K562 (cell line): Measurements from ENCODE around the gene PACC1. TPM values are rescaled to one million over a fixed set of nuclear protein-coding genes. Genes with fewer than 3 reads are reported as not detected.

Experiments
- ZNF561 ChIP-seq: fragments of 450-650 bp; formaldehyde crosslinking; conservative IDR thresholded peaks from 2 replicates; pipeline ENCODE4 v1.4.0; 2020; ENCODE audit warnings: mild to moderate bottlenecking, moderate library complexity
- polyA plus RNA-seq, 8 experiments: library from polyadenylated mRNA; depleted of rRNA in 4 of 8; stranded (reverse) in 5 of 8; unstranded in 3 of 8; fragments of >200 nt; fragmentation: Nextera tagmentation in 2 of 8; fragmentation: Illumina TruSeq in 1 of 8; extraction: Ambion mirVana in 2 of 8; extraction: Trizol in 1 of 8; gene quantifications; 2 replicates each; pipeline versions ENCODE4 v1.2.1 to v1.2.3, GENCODE V29; 2011 to 2014; ENCODE audit warnings: inconsistent platforms in 1 of 8, missing spikeins in 1 of 8
- total RNA-seq, 7 experiments: library from RNA; depleted of rRNA in 6 of 7; stranded (reverse); fragments of >200 nt in 6 of 7; fragmentation: Illumina TruSeq in 2 of 7; extraction: Trizol in 2 of 7; gene quantifications; 2 replicates each; pipeline versions ENCODE4 v1.2.1 to v1.2.3, GENCODE V29; 2011 to 2021; ENCODE audit warnings: low replicate concordance in 1 of 7
- TF ChIP-seq, protein P1 (sequence below): fragments of 450-650 bp; IDR thresholded peaks from 2 replicates; pipeline ENCODE4 v1.6.1; 2018; ENCODE audit not compliant: partially characterized antibody

PACC1 gene
- total and polyA plus RNA-seq, 9 of the 15 experiments (the other 6 are each of a cell fraction or from before 2014, with no cell fraction given): 7.1 to 19.3 (median 14.9) TPM

DNA sequence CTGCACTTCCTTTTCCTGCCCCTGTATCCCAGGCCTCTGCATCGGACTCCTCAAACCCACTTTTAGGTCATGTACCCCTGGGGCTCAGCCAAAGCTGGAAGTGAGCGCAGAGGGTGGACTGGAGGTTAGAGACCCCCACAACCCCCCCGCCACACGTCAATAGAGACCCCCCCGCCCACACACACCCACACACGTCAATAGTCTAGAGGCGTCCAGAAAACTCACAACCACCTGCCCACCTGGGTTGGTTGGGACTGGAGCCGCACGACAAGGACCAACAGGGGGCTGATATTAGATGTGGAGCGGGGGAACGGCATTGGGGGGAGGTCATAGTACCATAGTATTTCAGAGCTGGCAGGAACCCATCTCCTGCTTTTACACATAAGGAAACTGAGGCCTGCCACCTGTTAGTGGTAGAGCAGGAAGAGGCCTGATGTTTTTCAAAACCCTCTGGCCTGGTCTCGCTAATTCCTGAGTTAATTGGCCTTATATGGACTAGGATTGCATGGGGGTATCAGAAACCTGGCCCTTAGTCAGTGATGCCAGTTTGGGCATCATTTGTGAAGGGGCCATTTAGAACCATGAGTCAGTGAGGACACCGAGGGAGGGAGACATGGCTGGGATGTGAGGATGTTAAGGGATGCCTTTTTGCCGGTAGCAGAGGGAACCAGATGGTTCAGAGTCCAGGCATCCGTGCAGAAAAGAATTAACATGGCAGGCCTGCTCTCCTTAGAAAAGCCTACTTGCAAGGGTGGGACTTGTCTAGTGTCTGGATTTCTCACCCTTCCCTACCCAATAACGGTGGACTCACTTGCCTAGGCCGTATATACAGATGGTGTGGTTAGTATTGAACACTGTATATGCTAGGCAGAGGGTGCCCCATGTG is 19.1 kb upstream of the PACC1 start (continued):
- TF ChIP-seq, protein P1, sequence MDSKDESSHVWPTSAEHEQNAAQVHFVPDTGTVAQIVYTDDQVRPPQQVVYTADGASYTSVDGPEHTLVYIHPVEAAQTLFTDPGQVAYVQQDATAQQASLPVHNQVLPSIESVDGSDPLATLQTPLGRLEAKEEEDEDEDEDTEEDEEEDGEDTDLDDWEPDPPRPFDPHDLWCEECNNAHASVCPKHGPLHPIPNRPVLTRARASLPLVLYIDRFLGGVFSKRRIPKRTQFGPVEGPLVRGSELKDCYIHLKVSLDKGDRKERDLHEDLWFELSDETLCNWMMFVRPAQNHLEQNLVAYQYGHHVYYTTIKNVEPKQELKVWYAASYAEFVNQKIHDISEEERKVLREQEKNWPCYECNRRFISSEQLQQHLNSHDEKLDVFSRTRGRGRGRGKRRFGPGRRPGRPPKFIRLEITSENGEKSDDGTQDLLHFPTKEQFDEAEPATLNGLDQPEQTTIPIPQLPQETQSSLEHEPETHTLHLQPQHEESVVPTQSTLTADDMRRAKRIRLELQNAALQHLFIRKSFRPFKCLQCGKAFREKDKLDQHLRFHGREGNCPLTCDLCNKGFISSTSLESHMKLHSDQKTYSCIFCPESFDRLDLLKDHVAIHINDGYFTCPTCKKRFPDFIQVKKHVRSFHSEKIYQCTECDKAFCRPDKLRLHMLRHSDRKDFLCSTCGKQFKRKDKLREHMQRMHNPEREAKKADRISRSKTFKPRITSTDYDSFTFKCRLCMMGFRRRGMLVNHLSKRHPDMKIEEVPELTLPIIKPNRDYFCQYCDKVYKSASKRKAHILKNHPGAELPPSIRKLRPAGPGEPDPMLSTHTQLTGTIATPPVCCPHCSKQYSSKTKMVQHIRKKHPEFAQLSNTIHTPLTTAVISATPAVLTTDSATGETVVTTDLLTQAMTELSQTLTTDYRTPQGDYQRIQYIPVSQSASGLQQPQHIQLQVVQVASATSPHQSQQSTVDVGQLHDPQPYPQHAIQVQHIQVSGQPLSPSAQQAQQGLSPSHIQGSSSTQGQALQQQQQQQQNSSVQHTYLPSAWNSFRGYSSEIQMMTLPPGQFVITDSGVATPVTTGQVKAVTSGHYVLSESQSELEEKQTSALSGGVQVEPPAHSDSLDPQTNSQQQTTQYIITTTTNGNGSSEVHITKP: no peak
- no peak for TF ChIP-seq ZNF561 (CRISPR knock-in tag)
